ENCODE measurements around the gene OTOGL.
"Not testable (repeated sequence)": the region's sequence is repeated elsewhere in the genome, so short reads cannot be mapped to it uniquely, and the experiment has no call there.

OTOGL gene

GRCh38 chr12:80282761-80283160 is 183.4 kb downstream of the OTOGL start:
- DNase-seq (ENCODE audit: low read depth): no peak

- DNase-seq (ENCODE audit: low read depth): no peak
These were observed 191.9 kb downstream of the OTOGL start for GRCh38 chr12:80291108-80291754.

GRCh38 chr12:80293347-80293746 is 194.0 kb downstream of the OTOGL start:
- no peak for DNase-seq (ENCODE audit: low read depth)

- DNase-seq (ENCODE audit: low read depth): no peak
These were observed 194.4 kb downstream of the OTOGL start for GRCh38 chr12:80293759-80294158.

GRCh38 chr12:80299219-80299618 is 199.9 kb downstream of the OTOGL start:
- no peak for DNase-seq (ENCODE audit: low read depth)

GRCh38 chr12:80299976-80300375 is 200.6 kb downstream of the OTOGL start:
- no peak for DNase-seq (ENCODE audit: low read depth)

GRCh38 chr12:80307436-80307835 is 208.1 kb downstream of the OTOGL start:
- DNase-seq (ENCODE audit: low read depth): not testable (repeated sequence)

- DNase-seq (ENCODE audit: low read depth): no peak
These were observed 213.9 kb downstream of the OTOGL start for GRCh38 chr12:80313209-80313608.

GRCh38 chr12:80314741-80315140 is 215.4 kb downstream of the OTOGL start:
- no peak for DNase-seq (ENCODE audit: low read depth)

GRCh38 chr12:80316222-80316621 is 216.9 kb downstream of the OTOGL start:
- DNase-seq (ENCODE audit: low read depth): no peak

GRCh38 chr12:80317307-80317706 is 218.0 kb downstream of the OTOGL start:
- no peak for DNase-seq (ENCODE audit: low read depth)

- no peak for DNase-seq (ENCODE audit: low read depth)
These were observed 218.6 kb downstream of the OTOGL start for GRCh38 chr12:80317899-80318298.

GRCh38 chr12:80320121-80320678 is 220.9 kb downstream of the OTOGL start:
- DNase-seq (ENCODE audit: low read depth): no peak

GRCh38 chr12:80321653-80322052 is 222.3 kb downstream of the OTOGL start:
- DNase-seq (ENCODE audit: low read depth): no peak

GRCh38 chr12:80325167-80325959 is 226.0 kb downstream of the OTOGL start:
- no peak for DNase-seq (ENCODE audit: low read depth)

- no peak for DNase-seq (ENCODE audit: low read depth)
These were observed 233.5 kb downstream of the OTOGL start for GRCh38 chr12:80332827-80333226.

- no peak for DNase-seq (ENCODE audit: low read depth)
These were observed 253.1 kb downstream of the OTOGL start for GRCh38 chr12:80352474-80352873.

- no peak for DNase-seq (ENCODE audit: low read depth)
These were observed 253.9 kb downstream of the OTOGL start for GRCh38 chr12:80353254-80353653.

GRCh38 chr12:80356097-80356496 is 256.8 kb downstream of the OTOGL start:
- DNase-seq (ENCODE audit: low read depth): no peak

GRCh38 chr12:80359703-80360102 is 260.4 kb downstream of the OTOGL start:
- DNase-seq (ENCODE audit: low read depth): no peak

- no peak for DNase-seq (ENCODE audit: low read depth)
These were observed 264.7 kb downstream of the OTOGL start for GRCh38 chr12:80364056-80364455.

- DNase-seq (ENCODE audit: low read depth): no peak
These were observed 274.3 kb downstream of the OTOGL start for GRCh38 chr12:80373666-80374065.

GRCh38 chr12:80374615-80375014 is 275.3 kb downstream of the OTOGL start:
- DNase-seq (ENCODE audit: low read depth): no peak

Data from stimulated activated CD8-positive, alpha-beta memory T cell treated with anti-CD3 and anti-CD28 coated beads, Interleukin-4, amount 100 ng/mL, for 24 hours (primary cell).